Fibroblast of skin of right biceps (primary cell): ENCODE results near the gene IAPP.
"Not testable (repeated sequence)": the region's sequence is repeated elsewhere in the genome, so short reads cannot be mapped to it uniquely, and the experiment has no call there.

Experiments used
- DNase-seq: peaks from one replicate; pipeline ENCODE4 v3.0.0-alpha.2; 2013

Gene IAPP

GRCh38 chr12:21372602-21373001 is at the start of gene IAPP:
IAPP (plus strand) TSS chr12:21372902; CDS start chr12:21373352, 450 bp downstream.
- no peak for DNase-seq

GRCh38 chr12:21323736-21324135 is 49.0 kb upstream of the IAPP start:
- DNase-seq: no peak

GRCh38 chr12:21324551-21324950 is 48.2 kb upstream of the IAPP start:
- DNase-seq: no peak

- DNase-seq: no peak
Measured at GRCh38 chr12:21328578-21328977, 44.1 kb upstream of the IAPP start.

- peak; percentile 8 for DNase-seq
Measured at GRCh38 chr12:21330682-21331253, 41.9 kb upstream of the IAPP start.

GRCh38 chr12:21334771-21335325 is 37.9 kb upstream of the IAPP start, which contains the start of gene SLCO1A2:
SLCO1A2 (minus strand) TSS chr12:21334917; CDS start chr12:21334647, 270 bp downstream.
- no peak for DNase-seq

GRCh38 chr12:21336656-21337055 is 36.0 kb upstream of the IAPP start:
- no peak for DNase-seq

- no peak for DNase-seq
Measured at GRCh38 chr12:21337453-21337852, 35.2 kb upstream of the IAPP start.

GRCh38 chr12:21337959-21338744 is 34.5 kb upstream of the IAPP start:
- DNase-seq: no peak

- no peak for DNase-seq
Measured at GRCh38 chr12:21339921-21340320, 32.8 kb upstream of the IAPP start.

GRCh38 chr12:21340403-21340802 is 32.3 kb upstream of the IAPP start:
- no peak for DNase-seq

GRCh38 chr12:21341769-21342168 is 30.9 kb upstream of the IAPP start:
- no peak for DNase-seq

GRCh38 chr12:21343636-21344035 is 29.1 kb upstream of the IAPP start:
- DNase-seq: no peak

GRCh38 chr12:21346542-21347205 is 26.0 kb upstream of the IAPP start:
- no peak for DNase-seq

- DNase-seq: no peak
Measured at GRCh38 chr12:21350975-21351374, 21.7 kb upstream of the IAPP start.

GRCh38 chr12:21353487-21353886 is 19.2 kb upstream of the IAPP start:
- DNase-seq: no peak

- DNase-seq: no peak
Measured at GRCh38 chr12:21353948-21354347, 18.8 kb upstream of the IAPP start.

- no peak for DNase-seq
Measured at GRCh38 chr12:21354641-21355040, 18.1 kb upstream of the IAPP start.

GRCh38 chr12:21360632-21361031 is 12.1 kb upstream of the IAPP start:
- DNase-seq: not testable (repeated sequence)

GRCh38 chr12:21369141-21369980 is 3.3 kb upstream of the IAPP start:
- DNase-seq: no peak

- DNase-seq: no peak
Measured at GRCh38 chr12:21370845-21371449, 1.8 kb upstream of the IAPP start.

- DNase-seq: no peak
Measured at GRCh38 chr12:21379218-21379617, 6.5 kb downstream of the IAPP start.
